Stimulated activated CD4-positive, alpha-beta T cell treated with anti-CD3 and anti-CD28 coated beads, Interleukin-12 subunit alpha, Interleukin-12 subunit beta, amount 100 ng/mL, for 24 hours (primary cell): ENCODE results near the gene CHST2.

Experiments
- DNase-seq, 2 experiments: peaks; one replicate each; pipeline ENCODE4 v3.0.0-alpha.2; 2020; ENCODE audit warnings: low read depth in 2 of 2

CHST2 gene

GRCh38 chr3:143166376-143166775 lies 46.8 kb downstream of the CHST2 start:
- no peak for DNase-seq

GRCh38 chr3:143167969-143168854 lies 48.6 kb downstream of the CHST2 start:
- DNase-seq: no peak

GRCh38 chr3:143168855-143169192 lies 49.3 kb downstream of the CHST2 start:
- no peak for DNase-seq

GRCh38 chr3:143170074-143170473 lies 50.5 kb downstream of the CHST2 start:
- DNase-seq: no peak

- no peak for DNase-seq
Measured at GRCh38 chr3:143170676-143171075, 51.1 kb downstream of the CHST2 start.

GRCh38 chr3:143171141-143171980 lies 51.8 kb downstream of the CHST2 start:
- DNase-seq: no peak

GRCh38 chr3:143172062-143172794 lies 52.7 kb downstream of the CHST2 start:
- DNase-seq: no peak

- no peak for DNase-seq
Measured at GRCh38 chr3:143172795-143173145, 53.2 kb downstream of the CHST2 start.

- DNase-seq: no peak
Measured at GRCh38 chr3:143173242-143173641, 53.7 kb downstream of the CHST2 start.
